Right forelimb (tissue), 1 donor: Measurements from ENCODE around the gene LYPD5.
A peak's percentile ranks its signal among the peaks of the same experiment; 100 is the strongest.
"Not testable (repeated sequence)": the region's sequence is repeated elsewhere in the genome, so short reads cannot be mapped to it uniquely, and the experiment has no call there.

Experiments used
- DNase-seq: peaks from one replicate; pipeline ENCODE4 v3.0.0-alpha.2; 2018

Gene LYPD5

DNA sequence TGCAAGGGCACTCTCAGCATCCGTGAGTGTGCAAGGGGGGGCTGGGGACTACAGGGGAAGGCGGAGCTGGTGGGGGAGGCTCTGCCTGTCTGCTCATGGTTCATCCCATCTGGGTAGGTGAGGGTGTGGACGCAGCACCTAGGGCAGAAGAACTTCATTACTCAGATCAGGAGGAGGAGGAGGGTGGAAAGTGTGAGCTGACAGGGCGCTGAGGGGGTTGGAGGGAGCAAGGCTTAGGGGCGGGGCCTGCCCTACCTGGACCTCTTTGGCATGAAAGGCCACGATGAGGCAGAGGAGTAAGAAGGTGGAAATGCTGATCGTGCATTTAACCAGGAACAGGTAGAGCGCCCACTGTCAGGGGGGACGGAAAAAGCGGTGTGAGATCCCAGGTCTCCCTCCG lies 26.0 kb downstream of the LYPD5 start:
- DNase-seq: no peak

DNA sequence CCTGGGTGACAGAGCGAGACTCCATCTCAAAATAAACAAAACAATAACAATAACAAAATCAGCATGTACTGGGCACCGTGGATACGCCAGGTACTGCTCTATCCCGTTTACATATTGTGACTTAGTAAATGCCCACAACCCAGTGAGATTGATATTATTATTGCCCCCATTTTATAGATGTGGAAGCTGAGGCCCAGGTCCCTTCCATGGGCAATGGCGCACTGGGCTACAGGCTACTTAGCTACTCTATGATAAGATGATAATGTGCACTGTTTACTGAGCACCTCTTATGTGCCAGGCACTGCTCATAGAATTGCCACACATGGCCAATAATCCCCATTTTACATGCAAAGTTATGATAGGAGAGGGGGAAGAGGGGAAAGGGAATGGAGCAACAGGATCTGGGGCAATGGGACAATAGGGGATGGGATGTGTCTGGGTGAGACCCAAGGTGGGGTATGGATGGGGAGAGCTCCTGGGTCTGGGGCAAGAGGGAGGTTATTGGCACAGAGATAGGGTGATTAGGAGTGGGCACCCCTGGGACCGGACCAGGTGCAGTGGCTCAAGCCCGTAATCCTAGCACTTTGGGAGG lies 26.9 kb downstream of the LYPD5 start:
- no peak for DNase-seq

DNA sequence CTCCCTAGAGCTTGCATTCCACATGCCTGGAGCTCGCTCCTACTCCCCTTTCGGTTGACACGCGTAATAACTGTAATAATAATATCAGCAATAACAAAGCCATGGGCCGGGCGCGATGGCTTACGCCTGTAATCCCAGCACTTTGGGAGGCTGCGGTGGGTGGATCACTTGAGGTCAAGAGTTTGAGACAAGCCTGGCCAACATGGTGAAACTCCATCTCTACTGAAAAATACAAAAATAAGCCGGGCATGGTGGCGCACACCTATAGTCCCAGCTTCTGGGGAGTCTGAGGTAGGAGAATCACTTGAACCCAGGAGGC lies 27.3 kb downstream of the LYPD5 start:
- not testable (repeated sequence) for DNase-seq

DNA sequence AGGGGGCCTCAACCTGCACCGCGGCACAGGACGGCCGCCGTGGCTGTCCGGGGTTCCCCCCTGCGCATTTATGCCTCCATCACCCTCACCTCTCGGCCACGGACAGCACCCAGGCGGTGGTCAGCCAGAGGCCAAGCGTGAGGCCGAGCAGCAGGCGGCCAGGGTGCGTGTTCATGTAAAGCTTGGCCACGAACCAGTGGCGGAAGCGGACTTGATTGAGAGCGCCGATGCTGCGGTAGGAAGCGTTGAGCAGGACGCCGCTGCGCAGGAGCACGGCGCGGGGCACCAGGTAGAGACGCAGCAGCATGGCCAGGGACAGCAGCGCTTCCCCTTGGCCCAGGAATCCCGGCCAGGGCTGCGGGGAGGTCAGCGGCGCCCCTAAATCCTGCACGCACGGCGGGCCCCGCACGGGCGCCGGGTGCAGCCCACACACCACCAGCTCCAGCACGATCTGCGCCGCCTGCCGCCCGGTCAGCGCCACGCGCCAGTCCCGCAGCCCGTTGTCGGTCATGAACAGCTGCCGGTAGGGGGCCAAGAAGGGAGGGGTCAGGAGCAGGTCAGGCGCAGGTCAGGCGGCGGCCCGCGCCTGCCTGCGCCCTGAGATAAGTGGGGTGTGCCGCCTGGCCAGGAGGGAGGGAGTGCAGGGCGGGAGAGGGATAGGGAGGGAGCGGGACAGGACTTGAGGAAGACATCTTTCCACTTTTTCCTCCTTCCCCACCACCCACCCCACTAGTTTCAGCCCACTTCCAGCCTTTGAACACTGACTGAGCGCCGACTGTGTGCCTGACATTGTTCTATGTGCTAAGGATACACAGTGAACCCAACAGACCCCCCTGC lies 27.9 kb downstream of the LYPD5 start:
- peak; percentile 76 for DNase-seq

DNA sequence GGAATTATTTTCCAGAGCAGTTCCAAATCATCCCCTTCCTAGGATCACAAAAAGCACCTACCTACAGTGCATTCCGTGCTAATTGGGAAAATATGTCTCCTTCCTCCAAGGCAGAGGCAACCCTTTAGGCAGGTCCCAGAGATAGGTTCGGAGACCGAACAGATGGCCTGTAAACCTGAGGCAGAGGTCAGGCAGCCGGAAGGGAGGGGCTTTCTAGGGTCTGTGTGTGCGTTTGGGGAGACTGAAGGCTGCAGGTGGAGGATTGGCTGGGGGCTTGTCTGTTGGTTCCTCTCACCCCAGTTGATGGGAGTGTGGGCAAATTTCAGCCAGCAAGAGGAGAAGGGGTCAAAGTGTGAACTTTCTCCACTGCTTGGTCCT lies 28.5 kb downstream of the LYPD5 start:
- no peak for DNase-seq

DNA sequence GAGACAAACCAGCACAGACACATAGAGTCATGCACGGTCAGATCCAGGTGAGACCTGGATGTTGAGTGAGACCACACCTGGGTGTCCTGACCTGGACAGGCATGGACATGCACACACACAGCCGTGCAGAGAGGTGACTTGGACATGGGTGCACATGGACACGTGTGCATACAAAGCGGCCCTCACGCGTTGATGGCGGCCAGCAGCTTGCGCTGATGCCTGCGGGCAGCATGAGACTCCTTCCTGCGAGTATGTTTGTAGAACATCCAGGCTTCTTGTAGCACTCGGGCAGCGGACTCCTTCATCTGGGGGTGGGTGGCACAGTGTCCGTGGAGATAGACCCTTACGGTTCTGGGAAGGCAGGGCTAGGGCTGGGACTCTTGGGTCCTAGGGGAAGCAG lies 33.0 kb downstream of the LYPD5 start:
- no peak for DNase-seq

DNA sequence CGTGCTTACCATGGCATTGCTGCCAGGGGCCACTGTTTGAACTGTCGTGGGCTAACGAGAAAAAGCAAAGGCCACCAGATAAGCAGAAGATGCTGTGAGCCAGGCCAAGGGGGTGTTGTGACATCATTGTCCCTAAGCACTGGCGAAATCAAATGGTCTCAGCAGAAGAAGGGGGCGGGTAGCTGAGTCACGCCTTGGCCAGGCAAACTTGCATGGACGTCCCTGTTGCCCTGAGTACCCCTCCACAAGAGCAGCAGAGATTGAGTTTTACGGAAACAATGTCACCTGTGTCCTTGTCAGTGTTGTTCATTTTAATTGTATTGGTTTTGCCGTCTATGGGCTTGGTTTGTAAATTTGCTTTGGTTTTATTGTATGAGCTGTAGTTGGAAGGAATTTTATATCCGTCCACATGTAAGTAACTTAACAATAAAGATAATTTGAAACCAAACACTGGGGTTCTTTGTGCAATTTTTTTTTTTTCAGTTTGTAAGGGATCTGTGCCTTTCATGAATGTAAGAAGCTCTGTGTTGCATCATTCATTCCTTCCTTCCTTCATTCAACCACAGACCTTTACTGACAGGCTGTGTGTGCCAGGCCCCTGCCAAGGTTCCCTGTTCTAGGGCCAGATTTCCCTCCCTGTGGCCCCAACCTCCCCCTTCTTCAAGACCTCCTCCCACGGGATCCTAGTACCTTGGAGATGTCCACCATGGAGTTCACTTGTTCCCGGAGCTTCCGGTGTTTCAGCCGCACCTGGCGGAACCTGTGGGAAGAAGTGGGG lies 33.8 kb downstream of the LYPD5 start:
- DNase-seq: no peak

DNA sequence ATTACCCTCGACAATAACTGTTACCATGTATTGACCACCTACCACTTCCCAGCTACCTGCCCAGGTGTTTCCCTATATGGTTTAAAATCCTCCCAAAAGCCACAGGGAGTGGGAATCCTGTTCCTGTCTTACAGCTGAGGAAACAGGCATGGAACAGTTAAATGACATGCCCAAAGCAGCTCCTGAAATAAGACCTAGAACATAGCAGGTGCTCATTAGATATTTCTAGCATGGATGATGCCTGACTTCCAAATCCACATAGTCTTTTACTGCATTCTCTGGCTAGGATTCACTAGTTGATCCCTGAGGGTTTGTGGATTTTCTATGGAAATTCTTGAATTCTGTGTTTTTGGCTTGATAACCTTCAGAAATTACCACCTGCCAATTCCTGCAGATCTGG lies 34.4 kb downstream of the LYPD5 start:
- DNase-seq: no peak

DNA sequence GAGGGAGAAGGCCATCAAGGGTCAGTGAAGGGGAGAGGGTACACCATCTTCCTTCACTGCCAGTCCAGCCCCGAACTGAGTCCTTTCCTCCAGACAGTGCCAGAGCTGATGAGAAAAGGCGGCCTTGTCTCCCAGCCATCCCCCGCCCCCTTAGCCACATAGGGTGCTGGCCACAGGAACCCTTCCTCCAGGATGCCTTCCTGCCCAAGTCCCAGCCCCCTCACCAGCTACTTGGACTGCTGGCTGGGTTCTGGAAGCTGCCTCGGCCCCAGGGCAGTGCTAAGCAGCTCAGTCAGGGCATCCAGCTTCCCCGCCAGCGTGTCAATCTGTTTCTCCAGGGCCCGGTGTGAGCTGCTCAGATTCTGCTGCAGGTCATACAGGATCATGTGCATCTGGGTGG lies 34.9 kb downstream of the LYPD5 start:
- no peak for DNase-seq

DNA sequence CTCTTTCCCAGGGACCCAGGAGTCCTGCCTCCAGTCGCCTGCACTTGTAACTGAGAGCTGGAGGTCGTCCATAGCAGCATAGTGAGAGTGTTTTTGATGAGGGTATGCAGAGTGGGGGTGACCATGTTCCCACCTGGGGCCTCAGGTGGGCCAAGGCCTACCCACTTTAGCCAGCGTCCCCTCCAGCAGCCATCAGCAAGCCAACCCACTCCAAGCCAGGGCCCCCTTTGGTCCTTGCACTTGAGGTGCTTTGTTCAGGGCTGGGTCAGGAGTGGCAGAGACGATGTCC lies 35.5 kb downstream of the LYPD5 start:
- no peak for DNase-seq

DNA sequence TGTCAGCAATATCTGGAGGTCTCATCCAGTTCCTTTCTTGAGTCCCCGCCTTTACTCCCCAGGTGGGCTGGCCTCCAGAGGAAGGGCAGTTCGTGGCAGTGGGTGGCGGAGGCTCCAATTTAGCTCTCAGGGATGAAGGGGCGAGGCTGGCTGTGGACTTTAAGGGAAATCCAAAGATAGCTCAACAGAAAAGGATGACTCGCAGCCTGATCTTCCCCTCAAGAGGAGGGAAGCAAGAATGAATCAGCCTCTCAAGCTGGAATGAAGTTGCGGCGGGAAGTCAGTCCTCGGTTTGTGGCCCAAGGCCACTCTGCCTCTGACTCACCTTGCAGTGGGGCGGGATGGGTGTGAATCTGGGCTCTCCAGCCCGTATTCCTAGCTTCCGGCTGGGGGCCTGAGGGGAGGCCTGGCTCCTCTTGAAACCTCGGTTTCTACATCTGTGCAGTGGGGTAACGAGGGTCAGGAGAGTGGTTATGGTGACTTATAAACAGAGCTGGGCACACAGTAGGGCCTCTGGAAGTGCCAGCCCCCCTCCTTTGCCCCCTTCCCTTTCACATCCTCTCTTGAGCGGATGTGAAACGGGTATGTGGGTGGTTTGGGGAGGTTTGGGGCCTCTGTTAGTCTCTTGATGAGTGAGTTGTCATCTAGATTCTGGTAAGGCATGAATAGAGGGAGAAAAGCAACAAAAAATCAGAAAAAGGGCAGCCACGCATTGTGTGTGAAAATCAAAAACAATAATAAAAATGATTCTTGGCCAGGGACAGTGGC lies 37.0 kb downstream of the LYPD5 start:
- DNase-seq: peak; percentile 57

DNA sequence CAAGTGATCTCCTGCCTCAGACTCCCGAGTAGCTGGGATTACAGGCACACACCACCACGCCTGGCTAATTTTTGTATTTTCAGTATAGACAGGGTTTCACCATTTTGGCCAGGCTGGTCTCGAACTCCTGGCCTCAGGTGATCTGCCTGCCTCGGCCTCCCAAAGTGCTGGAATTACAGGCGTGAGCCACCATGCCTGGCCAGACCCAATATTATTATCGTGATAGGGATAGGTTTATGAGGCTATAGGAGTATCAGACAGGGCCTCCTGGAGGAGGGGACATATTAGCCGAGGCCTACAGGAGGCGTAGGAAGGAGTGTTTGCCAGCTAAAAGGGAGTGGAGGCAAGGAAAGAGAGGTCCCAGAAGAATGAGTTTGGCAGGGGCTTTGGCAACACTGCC lies 37.6 kb downstream of the LYPD5 start:
- DNase-seq: not testable (repeated sequence)

DNA sequence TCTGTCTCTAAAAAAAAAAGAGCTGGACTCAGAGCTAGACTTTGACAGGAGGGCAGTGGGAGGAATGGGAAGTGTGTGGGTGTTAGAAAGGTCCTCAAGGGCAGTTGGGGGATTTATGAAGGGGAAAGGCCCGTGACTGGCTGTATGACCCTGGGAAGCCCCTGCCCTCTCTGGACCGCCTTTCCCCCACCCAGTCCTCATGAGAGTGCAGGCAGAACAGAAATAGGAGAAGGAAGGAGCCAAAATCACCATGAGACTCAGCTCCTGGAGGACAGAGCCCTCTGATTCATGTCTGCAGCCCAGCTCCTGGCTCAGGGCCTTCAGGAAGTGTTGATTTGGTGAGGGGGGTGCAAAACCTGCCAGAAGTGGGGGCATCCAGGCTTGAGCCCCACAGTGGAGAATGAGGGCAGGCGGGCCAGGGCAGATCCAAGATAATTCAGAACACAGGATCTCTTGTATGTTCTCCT lies 38.7 kb downstream of the LYPD5 start:
- no peak for DNase-seq

DNA sequence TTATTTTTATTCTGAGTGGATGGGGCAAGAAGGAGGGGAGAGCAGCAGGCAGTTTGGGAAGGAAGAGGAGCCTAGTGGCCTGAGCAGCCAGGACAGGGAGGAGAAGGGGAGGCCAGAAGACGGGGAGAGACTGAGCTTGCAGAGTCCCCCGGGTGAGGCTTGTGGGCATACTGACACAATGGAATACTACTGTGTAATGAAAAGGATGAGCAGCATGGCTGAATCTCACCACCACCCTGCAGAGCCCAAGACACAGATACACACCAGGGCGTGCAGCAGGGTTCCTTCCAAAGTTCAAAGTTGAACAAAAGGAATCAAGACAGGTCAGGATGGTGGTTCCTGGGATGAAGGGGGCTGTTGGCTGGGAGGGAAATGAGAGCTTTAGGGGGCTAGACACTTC lies 39.4 kb downstream of the LYPD5 start:
- DNase-seq: no peak

DNA sequence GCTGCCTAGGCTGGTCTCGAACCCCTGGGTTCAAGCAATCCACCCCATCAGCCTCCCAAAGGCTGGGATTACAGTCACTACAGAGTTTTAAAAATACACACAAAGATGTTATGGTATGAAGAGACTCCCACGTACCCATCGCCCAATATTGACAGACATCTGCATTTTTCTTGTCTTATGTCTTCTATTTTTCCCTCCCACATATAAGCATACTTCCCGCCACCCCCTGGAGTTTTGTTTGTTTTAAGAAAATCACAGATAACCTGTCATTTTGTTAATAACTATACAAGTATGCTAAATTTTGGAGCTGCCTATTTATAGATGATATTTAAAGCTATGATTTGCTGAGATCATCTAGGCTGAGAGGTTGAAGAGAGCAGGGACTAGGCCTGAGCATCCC lies 41.3 kb downstream of the LYPD5 start:
- DNase-seq: no peak

DNA sequence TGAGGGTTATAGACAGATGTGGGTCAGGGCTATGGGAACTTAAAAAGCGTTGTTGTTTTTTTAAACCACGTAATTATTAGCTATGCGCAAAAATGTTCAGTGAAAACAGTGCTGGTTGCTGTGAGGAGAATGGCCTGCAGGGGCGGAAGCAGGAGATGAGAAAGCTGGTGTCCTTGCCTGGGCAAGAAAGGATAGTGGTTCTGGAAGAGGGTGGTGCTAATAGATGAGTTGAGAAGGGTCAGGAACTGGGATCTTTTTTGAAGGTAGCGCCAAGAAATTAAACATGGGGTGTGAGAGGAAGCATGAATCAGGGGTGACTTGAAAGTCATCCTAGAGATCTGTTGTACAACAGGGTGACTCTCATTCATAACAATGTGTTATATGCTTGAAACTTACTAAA lies 42.7 kb downstream of the LYPD5 start:
- DNase-seq: no peak

DNA sequence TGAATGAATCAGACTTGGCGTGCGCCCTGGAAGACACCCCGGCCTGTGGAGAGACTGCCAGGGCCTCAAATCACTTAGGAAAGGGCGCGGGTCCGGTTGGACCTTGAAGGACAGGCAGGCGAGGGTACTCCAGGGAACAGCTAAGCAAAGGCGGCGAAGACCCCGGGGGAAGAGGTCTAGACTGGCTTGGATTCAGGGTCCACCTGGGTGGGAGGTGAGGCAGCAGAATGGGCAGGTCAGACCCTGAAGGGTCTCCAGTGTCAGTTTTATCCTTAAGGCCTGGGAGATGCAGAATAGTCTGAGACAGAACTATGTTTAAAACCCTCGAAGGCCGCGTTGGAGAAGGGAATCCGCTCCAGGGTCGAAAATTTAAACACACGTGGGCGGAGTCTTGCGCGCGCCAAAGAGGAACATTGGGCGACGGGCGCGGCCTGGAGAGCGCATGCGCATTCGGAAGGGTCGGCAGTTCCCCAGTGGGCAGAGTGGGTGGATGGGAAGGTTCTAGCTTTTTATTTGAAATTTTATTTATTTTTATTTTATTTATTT lies 46.9 kb downstream of the LYPD5 start:
- peak; percentile 86 for DNase-seq

DNA sequence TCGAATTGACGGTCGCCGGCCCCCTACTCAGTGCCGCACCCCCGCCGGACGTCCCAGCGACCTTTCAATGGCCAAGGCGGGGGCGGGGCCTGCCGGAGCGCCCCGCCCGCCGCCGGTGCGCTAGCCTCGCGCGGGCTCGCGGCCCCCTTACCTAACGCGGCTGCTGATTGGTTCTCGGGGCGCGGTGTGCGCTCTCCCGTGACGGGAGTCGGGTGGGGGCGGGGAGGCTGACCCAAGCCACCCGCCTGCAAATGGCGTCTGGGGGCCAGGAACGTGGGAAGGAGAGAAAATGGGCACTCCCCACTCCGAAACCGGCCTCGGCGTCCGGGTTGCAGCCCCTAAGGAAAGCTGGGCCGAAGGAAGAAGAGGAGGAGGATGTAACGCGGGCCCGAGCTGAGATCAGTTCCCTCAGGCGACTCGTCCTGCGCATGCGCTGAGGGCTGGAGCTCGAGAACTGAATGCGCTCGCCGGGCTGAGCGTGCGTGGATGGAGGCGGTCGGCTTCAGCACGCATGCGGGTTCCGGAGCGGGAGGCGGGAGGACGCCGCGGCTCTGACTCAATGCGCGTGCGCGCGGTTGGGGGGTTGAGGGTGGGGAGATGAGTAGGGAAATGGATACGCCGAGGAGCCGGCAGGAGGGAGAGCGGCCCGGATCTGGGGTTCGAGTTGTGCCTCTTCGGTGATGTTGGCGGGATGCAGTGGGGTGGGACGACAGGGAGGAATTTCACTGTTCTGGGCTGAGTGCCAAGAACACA lies 47.6 kb downstream of the LYPD5 start, which contains the start of gene SMG9:
SMG9 (minus strand) TSS at position 460 of the 753 bp plus-strand sequence. CDS start 4,221 bp downstream, outside the sequence.
- peak; percentile 99 for DNase-seq

DNA sequence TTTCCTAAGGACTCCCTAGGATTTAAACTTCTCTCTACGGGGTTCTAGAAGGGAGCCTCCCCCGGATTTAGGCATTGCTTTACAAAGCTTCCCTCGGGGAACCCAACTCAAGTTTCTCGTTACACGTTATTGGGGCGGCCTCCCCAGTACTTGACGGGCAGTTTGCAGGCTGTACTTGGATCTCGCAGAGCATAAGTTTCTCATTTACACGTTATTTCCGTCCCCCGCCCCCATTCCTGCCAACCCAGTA lies 48.1 kb downstream of the LYPD5 start:
- DNase-seq: no peak

DNA sequence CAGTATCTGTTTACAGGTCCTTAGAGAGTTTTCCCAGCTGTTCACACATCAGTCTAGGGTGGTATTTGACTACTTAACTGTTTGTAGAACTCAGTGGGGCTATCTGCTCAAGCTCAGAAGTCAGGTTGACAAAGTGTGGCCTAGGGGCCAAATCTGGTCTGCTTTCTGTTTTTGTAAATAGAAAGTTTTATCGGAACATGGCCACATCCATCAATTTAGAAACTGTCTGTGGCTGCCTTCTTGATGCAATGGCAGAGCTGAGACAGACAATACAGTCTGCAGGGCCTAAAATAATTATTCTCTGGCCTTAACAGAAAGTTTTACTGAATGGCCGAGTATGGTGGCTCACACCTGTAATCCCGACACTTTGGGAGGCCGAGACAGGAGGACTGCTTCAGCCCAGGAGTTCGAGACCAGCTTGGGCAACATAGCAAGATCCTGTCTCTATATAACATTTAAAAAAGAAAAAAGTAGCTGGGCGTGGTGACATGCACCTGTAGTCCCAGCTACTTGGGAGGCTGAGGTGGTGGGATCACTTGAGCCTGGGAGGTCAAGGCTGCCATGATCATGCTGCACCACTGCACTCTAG lies 49.9 kb downstream of the LYPD5 start:
- no peak for DNase-seq

DNA sequence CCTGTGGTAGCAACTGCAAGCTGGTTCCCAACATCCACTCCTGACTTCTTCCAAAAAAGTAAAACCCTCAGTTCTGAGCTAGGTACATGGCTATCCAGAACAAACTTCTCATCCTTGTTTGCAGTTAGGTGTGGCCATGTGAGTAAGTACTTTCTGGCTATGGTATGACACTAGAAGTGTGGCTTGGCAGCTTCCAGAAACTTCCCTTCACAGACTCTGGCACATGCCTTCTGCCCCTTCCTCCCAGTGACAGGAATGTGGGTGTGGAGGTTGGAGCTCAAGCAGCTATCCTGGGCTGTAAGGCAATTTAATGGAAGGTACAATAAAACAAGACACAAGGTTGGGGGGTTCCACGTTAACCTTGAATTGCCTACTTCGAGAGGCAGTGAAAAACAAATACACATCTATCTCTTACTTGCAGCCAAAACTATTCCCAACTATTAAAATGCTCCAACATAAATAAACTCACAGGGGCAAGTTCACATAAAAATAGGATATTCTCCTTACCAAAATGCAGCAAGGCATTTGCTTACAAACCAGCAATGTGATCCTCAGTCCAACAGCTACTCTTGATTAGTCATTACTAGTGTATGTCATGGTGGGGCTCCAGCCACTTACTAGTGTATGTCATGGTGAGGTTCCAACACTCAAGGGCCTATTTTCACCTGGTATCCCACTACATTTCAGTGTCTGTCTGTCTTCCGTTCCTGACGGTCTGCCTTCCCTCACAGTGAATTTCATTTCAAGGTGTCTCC lies 50.6 kb downstream of the LYPD5 start:
- no peak for DNase-seq
